RWPE2 (cell line): ENCODE data around the gene PTRH2.

Experiments
- ATAC-seq: fragments of 200-7000 bp; cut with Tn5 transposase; 3 replicates; pipeline ENCODE4 v1.9.1; 2021; ENCODE audit warnings: low read depth
- DNase-seq: peaks from one replicate; pipeline ENCODE4 v3.0.0-alpha.2; 2020; ENCODE audit warnings: low spot score
- H3K27ac ChIP-seq: fragments of 450-650 bp; 2 replicates; pipeline ENCODE4 v1.5.1; 2017; ENCODE audit warnings: mild to moderate bottlenecking; ENCODE audit not compliant: poor library complexity, severe bottlenecking
- H3K27me3 ChIP-seq: fragments of 250-450 bp; sonication (Bioruptor Pico); 2 replicates; pipeline ENCODE4 v1.5.1; 2021; ENCODE audit warnings: mild to moderate bottlenecking, moderate library complexity; ENCODE audit not compliant: insufficient read depth, poor library complexity, severe bottlenecking
- H3K36me3 ChIP-seq: fragments of 250-450 bp; sonication (Bioruptor Pico); 2 replicates; pipeline ENCODE4 v1.5.1; 2020; ENCODE audit warnings: low read depth, mild to moderate bottlenecking, moderate library complexity
- H3K4me1 ChIP-seq: fragments of 250-450 bp; sonication (Bioruptor Pico); 2 replicates; pipeline ENCODE4 v1.5.1; 2021; ENCODE audit warnings: mild to moderate bottlenecking, moderate library complexity; ENCODE audit not compliant: insufficient read depth, poor library complexity, severe bottlenecking
- H3K4me3 ChIP-seq: fragments of 250-450 bp; sonication (Bioruptor Pico); 2 replicates; pipeline ENCODE4 v1.5.1; 2021; ENCODE audit warnings: mild to moderate bottlenecking, moderate library complexity; ENCODE audit not compliant: severe bottlenecking
- H3K9me3 ChIP-seq: fragments of 250-450 bp; sonication (Bioruptor Pico); 2 replicates; pipeline ENCODE4 v1.5.1; 2021; ENCODE audit warnings: mild to moderate bottlenecking, moderate library complexity; ENCODE audit not compliant: severe bottlenecking
- CTCF ChIP-seq: fragments of 450-650 bp; IDR thresholded peaks from one replicate; pipeline ENCODE4 v1.5.1; 2017; ENCODE audit warnings: mild to moderate bottlenecking, moderate library complexity; ENCODE audit not compliant: poor library complexity, severe bottlenecking

PTRH2 gene

GRCh38 chr17:59723041-59723440 is 15.8 kb upstream of the PTRH2 start:
- Histone ChIP-seq H3K4me3 (no peak overlapping the region), H3K36me3 (peaks cover 3% of the 10 kb centered on the region; the same call in 1 of the 2 replicates), H3K9me3 (no peaks in the 10 kb centered on the region), H3K27me3 (no peaks in the 10 kb centered on the region), H3K4me1 (peaks cover 5% of the 10 kb centered on the region), H3K27ac (no peak overlapping the region)
- no peak for DNase-seq
- TF ChIP-seq CTCF: no peak
- no peak for ATAC-seq

GRCh38 chr17:59722623-59723022 is 15.4 kb upstream of the PTRH2 start:
- peaks cover 3% of the 10 kb centered on the region; the same call in 1 of the 2 replicates for H3K36me3 ChIP-seq
- DNase-seq: no peak
- no peak overlapping the region for H3K27ac ChIP-seq
- no peak for ATAC-seq
- no peaks in the 10 kb centered on the region for H3K27me3 ChIP-seq
- H3K4me1 ChIP-seq: peaks cover 5% of the 10 kb centered on the region
- no peak for TF ChIP-seq CTCF
- no peak overlapping the region for H3K4me3 ChIP-seq
- H3K9me3 ChIP-seq: no peaks in the 10 kb centered on the region

- TF ChIP-seq CTCF: no peak
These were observed 12.3 kb upstream of the PTRH2 start for GRCh38 chr17:59719526-59719925.

GRCh38 chr17:59716427-59716826 is 9.2 kb upstream of the PTRH2 start:
- no peaks in the 10 kb centered on the region for H3K27me3 ChIP-seq
- H3K27ac ChIP-seq: no peak overlapping the region
- H3K9me3 ChIP-seq: no peaks in the 10 kb centered on the region
- H3K36me3 ChIP-seq: no peaks in the 10 kb centered on the region; the same call in none of the 2 replicates
- DNase-seq (no peak), ATAC-seq (no peak)
- no peak overlapping the region for H3K4me3 ChIP-seq
- no peaks in the 10 kb centered on the region for H3K4me1 ChIP-seq
- TF ChIP-seq CTCF: no peak

More at GRCh38 chr17:59719526-59719925, 12.3 kb upstream of the PTRH2 start:
- H3K4me3 ChIP-seq: no peak overlapping the region
- H3K4me1 ChIP-seq: no peaks in the 10 kb centered on the region
- DNase-seq (no peak), ATAC-seq (no peak)
- no peaks in the 10 kb centered on the region; the same call in none of the 2 replicates for H3K36me3 ChIP-seq
- no peaks in the 10 kb centered on the region for H3K27me3 ChIP-seq
- no peak overlapping the region for H3K27ac ChIP-seq
- H3K9me3 ChIP-seq: no peaks in the 10 kb centered on the region

- peaks cover 3% of the 10 kb centered on the region for H3K36me3 ChIP-seq
- H3K4me1 ChIP-seq: peaks cover 3% of the 10 kb centered on the region
- H3K27ac ChIP-seq: no peak overlapping the region
- no peak overlapping the region for H3K4me3 ChIP-seq
- H3K27me3 ChIP-seq: no peaks in the 10 kb centered on the region
- no peaks in the 10 kb centered on the region for H3K9me3 ChIP-seq
- no peak for TF ChIP-seq CTCF
- ATAC-seq (no peak), DNase-seq (no peak)
These were observed 7.0 kb upstream of the PTRH2 start for GRCh38 chr17:59714255-59714654.
